Astrocyte (in vitro differentiated cells and primary cell): Measurements from ENCODE around the gene NPFF.

Source experiments
- EZH2 ChIP-seq: IDR thresholded peaks from 2 replicates; pipeline ENCODE4 v1.6.1; 2012; ENCODE audit warnings: mild to moderate bottlenecking, low read length, inconsistent platforms; ENCODE audit not compliant: insufficient read depth
- TF ChIP-seq, protein P1 (sequence below): IDR thresholded peaks from 2 replicates; pipeline ENCODE4 v1.5.1; 2011; ENCODE audit warnings: low read depth, mild to moderate bottlenecking, inconsistent platforms, low read length, moderate library complexity; ENCODE audit not compliant: insufficient read depth

DNA sequence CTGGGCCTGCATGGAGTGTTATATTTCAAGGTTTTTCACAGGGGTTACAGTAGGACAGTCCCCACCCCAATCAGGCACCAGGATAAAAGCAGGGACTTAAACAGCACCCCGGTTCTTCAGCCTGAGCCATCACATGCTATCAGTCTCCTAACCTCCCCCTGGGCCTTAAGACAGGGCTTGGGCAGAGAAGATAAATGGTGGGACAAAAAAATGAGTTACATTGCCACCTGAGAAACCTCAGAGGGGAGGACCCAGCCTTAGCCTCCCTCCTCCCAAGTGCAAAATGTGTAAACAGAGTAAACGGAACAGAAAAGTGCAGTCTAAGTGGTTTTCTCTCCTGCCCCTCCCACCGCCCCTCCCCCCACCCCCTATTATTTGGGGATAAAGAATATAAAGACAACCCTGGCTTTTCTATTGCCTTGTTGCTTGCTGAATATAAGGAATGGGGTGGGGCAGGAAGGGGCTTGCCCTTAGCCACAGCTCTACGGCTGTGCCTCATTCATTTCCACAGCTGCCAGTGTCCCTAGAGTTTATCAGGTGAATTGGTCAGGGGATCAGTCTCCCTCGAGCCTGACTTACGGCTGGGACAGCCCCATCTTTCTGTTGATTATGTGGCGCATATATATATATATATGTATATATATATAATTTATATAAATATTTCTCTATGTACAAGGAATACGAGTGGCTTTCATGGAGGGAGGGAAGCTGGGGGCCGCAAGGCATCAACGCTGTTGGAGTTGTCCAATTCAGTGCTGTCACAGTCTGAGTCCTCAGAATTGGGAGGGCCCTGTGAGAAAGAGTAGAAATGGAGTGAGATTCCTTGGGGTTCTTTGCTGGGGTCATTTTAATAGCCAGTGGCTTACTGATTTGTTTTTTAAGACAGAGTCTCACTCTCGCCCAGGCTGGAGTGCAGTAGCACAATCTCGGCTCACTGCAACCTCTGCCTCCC lies 26.5 kb downstream of the NPFF start:
- TF ChIP-seq, protein P1, sequence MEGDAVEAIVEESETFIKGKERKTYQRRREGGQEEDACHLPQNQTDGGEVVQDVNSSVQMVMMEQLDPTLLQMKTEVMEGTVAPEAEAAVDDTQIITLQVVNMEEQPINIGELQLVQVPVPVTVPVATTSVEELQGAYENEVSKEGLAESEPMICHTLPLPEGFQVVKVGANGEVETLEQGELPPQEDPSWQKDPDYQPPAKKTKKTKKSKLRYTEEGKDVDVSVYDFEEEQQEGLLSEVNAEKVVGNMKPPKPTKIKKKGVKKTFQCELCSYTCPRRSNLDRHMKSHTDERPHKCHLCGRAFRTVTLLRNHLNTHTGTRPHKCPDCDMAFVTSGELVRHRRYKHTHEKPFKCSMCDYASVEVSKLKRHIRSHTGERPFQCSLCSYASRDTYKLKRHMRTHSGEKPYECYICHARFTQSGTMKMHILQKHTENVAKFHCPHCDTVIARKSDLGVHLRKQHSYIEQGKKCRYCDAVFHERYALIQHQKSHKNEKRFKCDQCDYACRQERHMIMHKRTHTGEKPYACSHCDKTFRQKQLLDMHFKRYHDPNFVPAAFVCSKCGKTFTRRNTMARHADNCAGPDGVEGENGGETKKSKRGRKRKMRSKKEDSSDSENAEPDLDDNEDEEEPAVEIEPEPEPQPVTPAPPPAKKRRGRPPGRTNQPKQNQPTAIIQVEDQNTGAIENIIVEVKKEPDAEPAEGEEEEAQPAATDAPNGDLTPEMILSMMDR, result no peak
- no peak for TF ChIP-seq EZH2
